ENCODE data around the gene INPP5D. TPM values are rescaled to one million over a fixed set of nuclear protein-coding genes. Genes with fewer than 3 reads are reported as not detected.

The INPP5D gene
- polyA plus RNA-seq, 1 of the 3 experiments (the other 2 are of a cell fraction), result 1.3 TPM

DNA sequence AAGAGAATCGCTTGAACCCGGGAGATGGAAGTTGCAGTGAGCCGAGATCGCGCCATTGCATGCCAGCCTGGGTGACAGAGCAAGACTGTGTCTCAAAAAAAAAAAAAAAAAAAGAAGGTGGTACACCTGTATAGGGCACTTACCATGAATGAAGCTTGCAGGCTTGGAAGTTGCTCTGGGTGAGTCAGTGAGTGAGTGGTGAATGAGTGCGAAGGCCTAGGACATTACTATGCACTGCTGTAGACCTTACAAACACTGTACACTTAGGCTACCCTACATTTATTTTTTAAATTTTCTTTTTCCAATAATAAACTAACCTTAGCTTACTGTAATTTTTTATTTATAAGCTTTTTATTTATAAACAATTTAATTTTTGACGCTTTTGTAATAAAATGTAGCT lies 113.0 kb downstream of the INPP5D start:
- CTCF ChIA-PET, result no interaction called here

DNA sequence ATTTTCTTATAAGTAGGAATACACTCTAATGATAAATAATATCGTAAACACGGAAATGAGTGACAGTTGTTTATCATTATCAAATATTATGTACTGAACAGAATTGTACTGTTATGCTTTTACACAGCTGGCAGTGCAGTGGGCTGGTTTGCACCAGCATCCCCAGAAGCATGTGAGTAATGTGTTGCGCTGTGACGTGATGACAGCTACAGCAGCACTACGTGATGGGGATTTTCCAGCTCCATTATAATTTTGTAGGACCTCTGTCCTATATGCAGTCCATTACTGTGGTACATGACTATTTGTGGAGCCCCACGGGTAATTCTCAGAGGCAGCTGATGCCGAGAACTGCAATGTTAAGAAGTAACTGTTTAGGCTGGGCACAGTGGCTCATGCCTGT lies 114.0 kb downstream of the INPP5D start:
- no peaks in the 10 kb centered on the region for H3K27me3 ChIP-seq (ENCODE audit: insufficient read depth)
- no peak overlapping the region for H3K9ac ChIP-seq
- no peaks in the 10 kb centered on the region for H3K36me3 ChIP-seq (replicated peaks in 1 of 2; ENCODE audit: control insufficient read depth in 1 of 2, insufficient read depth in 2 of 2, low read length in 1 of 2)
- no peak overlapping the region for H2AFZ ChIP-seq (ENCODE audit: low read depth)
- no peaks in the 10 kb centered on the region for H3K9me2 ChIP-seq
- WGBS (ENCODE audit: low lambda C conversion rate), result 72% methylated on average over 7 of the region's 7 CpGs
- no peaks in the 10 kb centered on the region for H4K20me1 ChIP-seq (ENCODE audit: insufficient read depth)
- no peak overlapping the region for H3K4me2 ChIP-seq
- ChIA-PET POLR2A (interaction anchor here (0.7 kb wide), 1 partner anchor 12 kb away, joined by 3 read pairs; no protein-coding TSS in a partner anchor), CTCF (no interaction called here)
- H3K27ac ChIP-seq (ENCODE audit: low read depth in 2 of 2, low read length in 1 of 2), result no peak overlapping the region
- H3F3A ChIP-seq (replicated peaks; ENCODE audit: insufficient read depth), result no peaks in the 10 kb centered on the region
- no peak for DNase-seq
- H3K4me3 ChIP-seq (ENCODE audit: low read depth in 2 of 2, low read length in 1 of 2), result no peak overlapping the region
- H3K79me2 ChIP-seq (ENCODE audit: insufficient read depth), result no peaks in the 10 kb centered on the region
- H3K9me3 ChIP-seq, result no peaks in the 10 kb centered on the region
- no peaks in the 10 kb centered on the region for H3K4me1 ChIP-seq (ENCODE audit: control insufficient read depth in 1 of 2, insufficient read depth in 2 of 2, low read depth in 1 of 2, low read length in 1 of 2)
- TF ChIP-seq MAX (IDR thresholded peaks at IDR 0.05; ENCODE audit: low read depth) (no peak), USF2 (IDR thresholded peaks at IDR 0.05; ENCODE audit: borderline replicate concordance, low read depth, low read length) (no peak), SMC3 (IDR thresholded peaks at IDR 0.05; ENCODE audit: low read depth, low read length) (no peak), CTCF (IDR thresholded peaks at IDR 0.05) (no peak), RFX5 (IDR thresholded peaks at IDR 0.05; ENCODE audit: low read length) (no peak), SIN3A (IDR thresholded peaks at IDR 0.05; ENCODE audit: borderline replicate concordance, low read depth, low read length) (no peak), CHD2 (IDR thresholded peaks at IDR 0.05; ENCODE audit: low read length, partially characterized antibody) (no peak), NFIC (IDR thresholded peaks at IDR 0.05; ENCODE audit: borderline replicate concordance) (no peak), GABPA (IDR thresholded peaks at IDR 0.05; ENCODE audit: low read depth) (no peak), EZH2phosphoT487 (IDR thresholded peaks at IDR 0.05; ENCODE audit: borderline replicate concordance, low read depth) (no peak), USF1 (IDR thresholded peaks at IDR 0.05; ENCODE audit: borderline replicate concordance, low read depth) (no peak), REST (IDR thresholded peaks at IDR 0.05; ENCODE audit: low read depth, low read length) (no peak), NRF1 (IDR thresholded peaks at IDR 0.05; ENCODE audit: low read depth, low read length) (no peak), RCOR1 (IDR thresholded peaks at IDR 0.05; ENCODE audit: low read length) (no peak), YY1 (IDR thresholded peaks at IDR 0.05; ENCODE audit: low read depth) (no peak)
- TF ChIP-seq, protein P1, sequence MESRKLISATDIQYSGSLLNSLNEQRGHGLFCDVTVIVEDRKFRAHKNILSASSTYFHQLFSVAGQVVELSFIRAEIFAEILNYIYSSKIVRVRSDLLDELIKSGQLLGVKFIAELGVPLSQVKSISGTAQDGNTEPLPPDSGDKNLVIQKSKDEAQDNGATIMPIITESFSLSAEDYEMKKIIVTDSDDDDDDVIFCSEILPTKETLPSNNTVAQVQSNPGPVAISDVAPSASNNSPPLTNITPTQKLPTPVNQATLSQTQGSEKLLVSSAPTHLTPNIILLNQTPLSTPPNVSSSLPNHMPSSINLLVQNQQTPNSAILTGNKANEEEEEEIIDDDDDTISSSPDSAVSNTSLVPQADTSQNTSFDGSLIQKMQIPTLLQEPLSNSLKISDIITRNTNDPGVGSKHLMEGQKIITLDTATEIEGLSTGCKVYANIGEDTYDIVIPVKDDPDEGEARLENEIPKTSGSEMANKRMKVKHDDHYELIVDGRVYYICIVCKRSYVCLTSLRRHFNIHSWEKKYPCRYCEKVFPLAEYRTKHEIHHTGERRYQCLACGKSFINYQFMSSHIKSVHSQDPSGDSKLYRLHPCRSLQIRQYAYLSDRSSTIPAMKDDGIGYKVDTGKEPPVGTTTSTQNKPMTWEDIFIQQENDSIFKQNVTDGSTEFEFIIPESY (IDR thresholded peaks at IDR 0.05; ENCODE audit: borderline replicate concordance, low read depth), result no peak
- TF ChIP-seq, protein P2, sequence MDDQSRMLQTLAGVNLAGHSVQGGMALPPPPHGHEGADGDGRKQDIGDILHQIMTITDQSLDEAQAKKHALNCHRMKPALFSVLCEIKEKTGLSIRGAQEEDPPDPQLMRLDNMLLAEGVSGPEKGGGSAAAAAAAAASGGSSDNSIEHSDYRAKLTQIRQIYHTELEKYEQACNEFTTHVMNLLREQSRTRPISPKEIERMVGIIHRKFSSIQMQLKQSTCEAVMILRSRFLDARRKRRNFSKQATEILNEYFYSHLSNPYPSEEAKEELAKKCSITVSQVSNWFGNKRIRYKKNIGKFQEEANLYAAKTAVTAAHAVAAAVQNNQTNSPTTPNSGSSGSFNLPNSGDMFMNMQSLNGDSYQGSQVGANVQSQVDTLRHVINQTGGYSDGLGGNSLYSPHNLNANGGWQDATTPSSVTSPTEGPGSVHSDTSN (IDR thresholded peaks at IDR 0.05), result no peak

More for the DNA sequence above, 113.0 kb downstream of the INPP5D start:
- no peak for DNase-seq
- Histone ChIP-seq H3K9me3 (no peaks in the 10 kb centered on the region), H3K27ac (ENCODE audit: low read depth in 2 of 2, low read length in 1 of 2) (no peak overlapping the region), H3K36me3 (replicated peaks in 1 of 2; ENCODE audit: control insufficient read depth in 1 of 2, insufficient read depth in 2 of 2, low read length in 1 of 2) (no peaks in the 10 kb centered on the region), H2AFZ (ENCODE audit: low read depth) (no peak overlapping the region), H3K27me3 (ENCODE audit: insufficient read depth) (no peaks in the 10 kb centered on the region), H3K4me1 (ENCODE audit: control insufficient read depth in 1 of 2, insufficient read depth in 2 of 2, low read depth in 1 of 2, low read length in 1 of 2) (no peaks in the 10 kb centered on the region), H4K20me1 (ENCODE audit: insufficient read depth) (no peaks in the 10 kb centered on the region), H3K9me2 (no peaks in the 10 kb centered on the region), H3K4me2 (no peak overlapping the region), H3F3A (replicated peaks; ENCODE audit: insufficient read depth) (no peaks in the 10 kb centered on the region), H3K4me3 (ENCODE audit: low read depth in 2 of 2, low read length in 1 of 2) (no peak overlapping the region), H3K79me2 (ENCODE audit: insufficient read depth) (no peaks in the 10 kb centered on the region), H3K9ac (no peak overlapping the region)
- POLR2A ChIA-PET, result no interaction called here
- WGBS (ENCODE audit: low lambda C conversion rate), result 97% methylated on average over 7 of the region's 7 CpGs
- TF ChIP-seq POLR2AphosphoS5 (IDR thresholded peaks at IDR 0.05; ENCODE audit: low read depth, low read length), result no peak
